WTC11 (cell line): ENCODE data around the gene MGMT. TPM values are rescaled to one million over a fixed set of nuclear protein-coding genes. Genes with fewer than 3 reads are reported as not detected.

Experiments used
- ATAC-seq: fragments of 200-7000 bp; cut with Tn5 transposase; 2 replicates; pipeline ENCODE4 v1.10.0; 2021; ENCODE audit warnings: mild to moderate bottlenecking, moderate library complexity
- CTCF ChIA-PET: fragments of 300-600 bp; sonication (Branson Sonifier 250); formaldehyde crosslinking; loops from one replicate; lab custom pipeline; 2021; ENCODE audit warnings: antibody characterized with exemption; lab: Charles Lee
- POLR2A ChIA-PET: fragments of 350-600 bp; sonication (Branson Sonifier 250); formaldehyde crosslinking; loops from one replicate; lab custom pipeline; 2021; ENCODE audit warnings: antibody characterized with exemption; lab: Charles Lee
- DNase-seq: peaks from one replicate; pipeline ENCODE4 v3.0.0; 2021; ENCODE audit warnings: low spot score
- H3K27ac Mint-ChIP-seq: 2 replicates; pipeline ENCODE4 v1.8.0; 2021; ENCODE audit warnings: mixed read lengths
- H3K27me3 Mint-ChIP-seq: 2 replicates; pipeline ENCODE4 v1.8.0; 2021; ENCODE audit warnings: low read depth, mild to moderate bottlenecking, moderate library complexity, mixed read lengths
- H3K36me3 Mint-ChIP-seq: 2 replicates; pipeline ENCODE4 v1.8.0; 2021; ENCODE audit warnings: mixed read lengths
- H3K4me1 Mint-ChIP-seq: 2 replicates; pipeline ENCODE4 v1.8.0; 2022; ENCODE audit warnings: mixed read lengths
- H3K4me3 Mint-ChIP-seq: 2 replicates; pipeline ENCODE4 v1.8.0; 2021; ENCODE audit warnings: mild to moderate bottlenecking, moderate library complexity, mixed read lengths
- H3K9me3 Mint-ChIP-seq: 2 replicates; pipeline ENCODE4 v1.8.0; 2021; ENCODE audit warnings: mixed read lengths
- CREM ChIP-seq: sonication (generic); formaldehyde crosslinking; IDR thresholded peaks from 2 replicates; pipeline ENCODE4 v1.8.1; 2022; ENCODE audit warnings: mild to moderate bottlenecking, missing genetic modification reagents, moderate library complexity
- CTCF ChIP-seq: fragments of 200-600 bp; IDR thresholded peaks from 2 replicates; pipeline ENCODE4 v1.8.0; 2022; ENCODE audit warnings: antibody characterized with exemption
- E2F1 ChIP-seq: sonication (generic); formaldehyde crosslinking; IDR thresholded peaks from 2 replicates; pipeline ENCODE4 v1.8.0; 2022; ENCODE audit warnings: mild to moderate bottlenecking, missing genetic modification reagents
- E2F4 ChIP-seq: sonication (generic); formaldehyde crosslinking; IDR thresholded peaks from 2 replicates; pipeline ENCODE4 v1.8.1; 2022; ENCODE audit warnings: low read depth, mild to moderate bottlenecking, moderate library complexity, missing genetic modification reagents, borderline replicate concordance
- EMX1 ChIP-seq: fragments of 250-450 bp; sonication (Bioruptor Pico); IDR thresholded peaks from 2 replicates; pipeline ENCODE4 v1.8.0; 2021; ENCODE audit warnings: mild to moderate bottlenecking
- IRF2 ChIP-seq: sonication (generic); formaldehyde crosslinking; IDR thresholded peaks from 2 replicates; pipeline ENCODE4 v1.8.0; 2022; ENCODE audit warnings: low read depth, missing genetic modification reagents, borderline replicate concordance
- JAZF1 ChIP-seq: fragments of 250-450 bp; sonication (Bioruptor Pico); IDR thresholded peaks from 2 replicates; pipeline ENCODE4 v1.9.0; 2021; ENCODE audit warnings: moderate library complexity, mild to moderate bottlenecking, inconsistent platforms
- MLX ChIP-seq: sonication (generic); formaldehyde crosslinking; IDR thresholded peaks from 2 replicates; pipeline ENCODE4 v1.8.1; 2023; ENCODE audit warnings: mild to moderate bottlenecking, missing genetic modification reagents, moderate library complexity
- NFATC4 ChIP-seq: fragments of 250-450 bp; sonication (Bioruptor Pico); IDR thresholded peaks from 2 replicates; pipeline ENCODE4 v1.9.0; 2021; ENCODE audit warnings: mild to moderate bottlenecking
- NR1H2 ChIP-seq: sonication (generic); formaldehyde crosslinking; IDR thresholded peaks from 2 replicates; pipeline ENCODE4 v1.9.0; 2021; ENCODE audit warnings: mild to moderate bottlenecking, moderate library complexity, missing genetic modification reagents
- NR3C1 ChIP-seq: sonication (generic); formaldehyde crosslinking; conservative IDR thresholded peaks from 2 replicates; pipeline ENCODE4 v1.8.1; 2023; ENCODE audit warnings: low read depth, mild to moderate bottlenecking, missing genetic modification reagents
- TCF7 ChIP-seq: sonication (generic); formaldehyde crosslinking; IDR thresholded peaks from 2 replicates; pipeline ENCODE4 v1.8.0; 2022; ENCODE audit warnings: mild to moderate bottlenecking, low read depth, missing genetic modification reagents, moderate library complexity
- USF2 ChIP-seq: sonication (generic); formaldehyde crosslinking; IDR thresholded peaks from 2 replicates; pipeline ENCODE4 v1.8.1; 2023; ENCODE audit warnings: mild to moderate bottlenecking, missing genetic modification reagents, moderate library complexity
- ZBTB43 ChIP-seq: sonication (generic); formaldehyde crosslinking; IDR thresholded peaks from 2 replicates; pipeline ENCODE4 v1.8.1; 2023; ENCODE audit warnings: mild to moderate bottlenecking, missing genetic modification reagents
- ZNF281 ChIP-seq: sonication (generic); formaldehyde crosslinking; IDR thresholded peaks from 2 replicates; pipeline ENCODE4 v1.8.0; 2023; ENCODE audit warnings: mild to moderate bottlenecking, missing genetic modification reagents
- total RNA-seq: library from RNA; stranded (reverse); gene quantifications from 3 replicates; pipeline ENCODE4 v1.2.3, GENCODE V29; 2021
- TF ChIP-seq, protein P1 (sequence below): fragments of 250-450 bp; sonication (Bioruptor Pico); IDR thresholded peaks from 2 replicates; pipeline ENCODE4 v1.8.0; 2021; ENCODE audit warnings: mild to moderate bottlenecking

MGMT gene
- total RNA-seq, 1 experiment from 2014 or later: 11.8 TPM

- TF ChIP-seq ZNF281 (CRISPR knock-in tag) (no peak), E2F4 (CRISPR knock-in tag) (no peak)
- TF ChIP-seq, protein P1, sequence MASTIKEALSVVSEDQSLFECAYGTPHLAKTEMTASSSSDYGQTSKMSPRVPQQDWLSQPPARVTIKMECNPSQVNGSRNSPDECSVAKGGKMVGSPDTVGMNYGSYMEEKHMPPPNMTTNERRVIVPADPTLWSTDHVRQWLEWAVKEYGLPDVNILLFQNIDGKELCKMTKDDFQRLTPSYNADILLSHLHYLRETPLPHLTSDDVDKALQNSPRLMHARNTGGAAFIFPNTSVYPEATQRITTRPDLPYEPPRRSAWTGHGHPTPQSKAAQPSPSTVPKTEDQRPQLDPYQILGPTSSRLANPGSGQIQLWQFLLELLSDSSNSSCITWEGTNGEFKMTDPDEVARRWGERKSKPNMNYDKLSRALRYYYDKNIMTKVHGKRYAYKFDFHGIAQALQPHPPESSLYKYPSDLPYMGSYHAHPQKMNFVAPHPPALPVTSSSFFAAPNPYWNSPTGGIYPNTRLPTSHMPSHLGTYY (CRISPR knock-in tag): no peak
These were observed 39.2 kb downstream of the MGMT start (continued) for GRCh38 chr10:129506101-129506797.

- no peak for ATAC-seq
- no peak for TF ChIP-seq ZBTB43 (CRISPR knock-in tag)
- no peak for TF ChIP-seq JAZF1 (CRISPR knock-in tag)
- no peak for TF ChIP-seq TCF7
- TF ChIP-seq, all 79 proteins: peak for 0
- Mint-ChIP-seq H3K9me3 (peaks cover 13% of the 10 kb centered on the region), H3K36me3 (no peaks in the 10 kb centered on the region), H3K4me3 (no peak overlapping the region), H3K4me1 (peaks cover 11% of the 10 kb centered on the region), H3K27me3 (no peaks in the 10 kb centered on the region), H3K27ac (no peak overlapping the region)
- no peak for DNase-seq
- ChIA-PET POLR2A (no interaction called here), CTCF (interaction anchor here (0.6 kb wide), 1 partner anchor 40 kb away, joined by 3 read pairs; the partner anchor contains the start of gene MGMT)
These were observed 40.3 kb downstream of the MGMT start for GRCh38 chr10:129507216-129507889.

GRCh38 chr10:129509155-129509554 is 42.1 kb downstream of the MGMT start:
- Mint-ChIP-seq H3K27me3 (no peaks in the 10 kb centered on the region), H3K27ac (no peak overlapping the region), H3K36me3 (no peaks in the 10 kb centered on the region), H3K9me3 (peaks cover 13% of the 10 kb centered on the region), H3K4me1 (peaks cover 13% of the 10 kb centered on the region), H3K4me3 (no peak overlapping the region)
- no peak for DNase-seq
- ATAC-seq: no peak
- POLR2A ChIA-PET: interaction anchor here (0.6 kb wide), 1 partner anchor 157 kb away, joined by 3 read pairs; no protein-coding TSS in a partner anchor
- CTCF ChIA-PET: no interaction called here
- TF ChIP-seq ZNF281 (CRISPR knock-in tag) (no peak), NR3C1 (CRISPR knock-in tag) (no peak), E2F1 (CRISPR knock-in tag) (no peak), CREM (CRISPR knock-in tag) (no peak), NR1H2 (CRISPR knock-in tag) (no peak), IRF2 (CRISPR knock-in tag) (no peak), USF2 (CRISPR knock-in tag) (no peak), CTCF (no peak), MLX (CRISPR knock-in tag) (no peak), NFATC4 (CRISPR knock-in tag) (no peak), EMX1 (CRISPR knock-in tag) (no peak)
